Fibroblast of the aortic adventitia (primary cell): ENCODE data around the gene CDC42EP5. TPM values are rescaled to one million over a fixed set of nuclear protein-coding genes. Genes with fewer than 3 reads are reported as not detected.

ENCODE experiments used
- DNase-seq: peaks from one replicate; pipeline ENCODE4 v3.0.0-alpha.2; 2010; ENCODE audit warnings: low read depth
- H3K4me3 ChIP-seq: 2 replicates; pipeline ENCODE4 v1.5.1; 2011; ENCODE audit warnings: low read depth, mild to moderate bottlenecking, control low read depth, low read length, moderate library complexity
- total RNA-seq: library from RNA; depleted of rRNA; stranded (reverse); fragments of >200 nt; gene quantifications from 2 replicates; pipeline ENCODE4 v1.2.3, GENCODE V29; 2012; ENCODE audit warnings: low replicate concordance
- TF ChIP-seq, protein P1 (sequence below): IDR thresholded peaks from 2 replicates; pipeline ENCODE4 v1.5.1; 2011; ENCODE audit warnings: mild to moderate bottlenecking, low read length, control low read depth, inconsistent platforms; ENCODE audit not compliant: insufficient read depth

Gene CDC42EP5
- total RNA-seq, 1 donor: 7.9 TPM

DNA sequence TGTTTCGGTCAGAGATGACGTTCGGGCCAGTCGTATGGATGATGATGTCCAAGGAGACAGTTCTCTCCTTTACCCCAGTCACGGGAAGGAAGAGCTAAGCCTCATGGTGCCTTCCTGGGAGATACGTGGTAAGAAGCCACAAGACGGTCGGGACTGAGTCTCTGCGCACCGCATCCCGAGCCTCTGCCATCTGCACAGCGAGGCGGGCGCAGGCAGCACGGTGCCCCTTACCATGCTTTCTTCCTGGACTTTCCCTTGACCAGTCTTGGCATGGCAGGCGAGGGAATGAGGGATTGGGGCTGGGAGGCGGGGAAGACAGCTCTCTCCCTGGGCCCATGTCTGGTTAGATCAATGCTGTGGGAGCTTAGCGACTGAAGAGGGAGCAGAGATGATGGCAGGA is 19.5 kb upstream of the CDC42EP5 start:
- no peak overlapping the region for H3K4me3 ChIP-seq
- DNase-seq: no peak
- TF ChIP-seq, protein P1, sequence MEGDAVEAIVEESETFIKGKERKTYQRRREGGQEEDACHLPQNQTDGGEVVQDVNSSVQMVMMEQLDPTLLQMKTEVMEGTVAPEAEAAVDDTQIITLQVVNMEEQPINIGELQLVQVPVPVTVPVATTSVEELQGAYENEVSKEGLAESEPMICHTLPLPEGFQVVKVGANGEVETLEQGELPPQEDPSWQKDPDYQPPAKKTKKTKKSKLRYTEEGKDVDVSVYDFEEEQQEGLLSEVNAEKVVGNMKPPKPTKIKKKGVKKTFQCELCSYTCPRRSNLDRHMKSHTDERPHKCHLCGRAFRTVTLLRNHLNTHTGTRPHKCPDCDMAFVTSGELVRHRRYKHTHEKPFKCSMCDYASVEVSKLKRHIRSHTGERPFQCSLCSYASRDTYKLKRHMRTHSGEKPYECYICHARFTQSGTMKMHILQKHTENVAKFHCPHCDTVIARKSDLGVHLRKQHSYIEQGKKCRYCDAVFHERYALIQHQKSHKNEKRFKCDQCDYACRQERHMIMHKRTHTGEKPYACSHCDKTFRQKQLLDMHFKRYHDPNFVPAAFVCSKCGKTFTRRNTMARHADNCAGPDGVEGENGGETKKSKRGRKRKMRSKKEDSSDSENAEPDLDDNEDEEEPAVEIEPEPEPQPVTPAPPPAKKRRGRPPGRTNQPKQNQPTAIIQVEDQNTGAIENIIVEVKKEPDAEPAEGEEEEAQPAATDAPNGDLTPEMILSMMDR: no peak

GRCh38 chr19:54489766-54490165 is 16.7 kb upstream of the CDC42EP5 start:
- no peak overlapping the region for H3K4me3 ChIP-seq
- TF ChIP-seq, protein P1: no peak
- no peak for DNase-seq

- TF ChIP-seq, protein P1: no peak
- no peak overlapping the region for H3K4me3 ChIP-seq
- DNase-seq: no peak
These were observed 16.2 kb upstream of the CDC42EP5 start for GRCh38 chr19:54489341-54489740.

GRCh38 chr19:54485851-54486250 is 12.8 kb upstream of the CDC42EP5 start:
- TF ChIP-seq, protein P1: no peak
- no peak overlapping the region for H3K4me3 ChIP-seq
- DNase-seq: peak; percentile 58

GRCh38 chr19:54484451-54484850 is 11.4 kb upstream of the CDC42EP5 start:
- TF ChIP-seq, protein P1: no peak
- no peak for DNase-seq

GRCh38 chr19:54482889-54483288 is 9.8 kb upstream of the CDC42EP5 start:
- TF ChIP-seq, protein P1: no peak
- no peak for DNase-seq
- no peak overlapping the region for H3K4me3 ChIP-seq

More at GRCh38 chr19:54484451-54484850, 11.4 kb upstream of the CDC42EP5 start:
- H3K4me3 ChIP-seq: no peak overlapping the region

DNA sequence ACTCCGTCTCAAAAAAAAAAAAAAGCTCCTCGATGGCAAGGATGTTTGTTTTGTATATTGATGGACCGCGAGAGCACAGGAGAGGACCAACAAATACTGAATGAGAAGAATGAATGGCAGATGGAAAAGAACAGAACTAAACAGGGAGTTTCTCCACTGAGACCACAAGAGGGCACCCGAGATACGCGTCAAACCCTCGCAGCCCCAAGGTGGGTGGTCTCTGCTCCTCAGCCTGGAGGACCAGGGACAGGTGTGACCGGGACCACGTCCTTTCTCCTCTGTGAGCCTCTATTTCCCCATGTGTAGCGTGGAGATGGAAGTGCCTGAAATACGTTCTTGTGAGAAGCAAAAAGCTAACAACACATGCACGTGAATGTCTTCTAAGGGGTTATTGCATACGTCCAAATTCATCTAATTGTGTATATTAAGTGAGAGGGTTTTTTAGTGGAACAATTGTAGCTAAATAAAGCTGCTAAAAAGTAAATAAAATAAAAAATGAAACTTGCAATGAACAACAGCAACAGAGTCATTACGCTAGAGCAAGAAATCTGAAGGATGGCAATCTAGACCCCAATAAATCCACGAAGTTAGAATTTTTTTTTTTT is 8.3 kb upstream of the CDC42EP5 start:
- no peak overlapping the region for H3K4me3 ChIP-seq
- peak; percentile 45 for DNase-seq
- TF ChIP-seq, protein P1: peak; percentile 79
